NT2/D1 (cell line): ENCODE data around the gene C4B.
"Not testable (repeated sequence)": the region's sequence is repeated elsewhere in the genome, so short reads cannot be mapped to it uniquely, and the experiment has no call there.

Experiments
- DNase-seq: peaks from one replicate; pipeline ENCODE4 v3.0.0-alpha.2; 2011; ENCODE audit warnings: low read depth, low spot score
- H3K27me3 ChIP-seq: 2 replicates; pipeline ENCODE4 v1.6.0; 2011; ENCODE audit warnings: mild to moderate bottlenecking; ENCODE audit not compliant: insufficient read length, insufficient read depth
- H3K36me3 ChIP-seq: 2 replicates; pipeline ENCODE4 v1.6.1; 2011; ENCODE audit warnings: mild to moderate bottlenecking, low read length, mixed read lengths; ENCODE audit not compliant: insufficient read depth, insufficient read length
- H3K4me1 ChIP-seq: 2 replicates; pipeline ENCODE4 v1.5.1; 2011; ENCODE audit not compliant: insufficient read depth, insufficient read length
- H3K4me3 ChIP-seq: 2 replicates; pipeline ENCODE4 v1.5.1; 2011; ENCODE audit warnings: low read depth; ENCODE audit not compliant: insufficient read length
- H3K9ac ChIP-seq: 2 replicates; pipeline ENCODE4 v1.6.0; 2011; ENCODE audit warnings: low read depth; ENCODE audit not compliant: insufficient read length
- H3K9me3 ChIP-seq: 2 replicates; pipeline ENCODE4 v1.5.1; 2011; ENCODE audit warnings: mild to moderate bottlenecking, low read length; ENCODE audit not compliant: insufficient read depth

The C4B gene

DNA sequence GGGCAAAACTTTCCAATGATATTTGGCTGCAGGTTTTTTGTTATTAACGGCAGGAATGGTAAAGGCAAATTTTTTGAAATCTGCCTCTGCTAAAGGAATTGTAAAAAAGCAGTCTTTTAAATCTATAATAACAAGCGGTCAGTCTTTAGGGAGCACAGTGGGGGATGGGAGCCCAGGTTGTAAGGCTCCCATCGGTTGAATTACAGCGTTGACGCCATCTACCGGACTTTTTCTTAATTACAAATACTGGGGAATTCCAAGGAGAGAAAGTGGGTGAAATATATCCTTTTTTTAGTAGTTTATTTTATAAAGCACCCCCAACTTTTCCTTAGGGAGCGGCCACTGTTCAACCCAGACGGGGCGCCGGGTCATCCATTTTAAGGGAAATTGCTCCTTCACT lies 7.5 kb downstream of the C4B start:
- DNase-seq, H3K27me3 ChIP-seq, H3K9me3 ChIP-seq, H3K9ac ChIP-seq, H3K4me1 ChIP-seq, H3K36me3 ChIP-seq, H3K4me3 ChIP-seq: not testable (repeated sequence)

DNA sequence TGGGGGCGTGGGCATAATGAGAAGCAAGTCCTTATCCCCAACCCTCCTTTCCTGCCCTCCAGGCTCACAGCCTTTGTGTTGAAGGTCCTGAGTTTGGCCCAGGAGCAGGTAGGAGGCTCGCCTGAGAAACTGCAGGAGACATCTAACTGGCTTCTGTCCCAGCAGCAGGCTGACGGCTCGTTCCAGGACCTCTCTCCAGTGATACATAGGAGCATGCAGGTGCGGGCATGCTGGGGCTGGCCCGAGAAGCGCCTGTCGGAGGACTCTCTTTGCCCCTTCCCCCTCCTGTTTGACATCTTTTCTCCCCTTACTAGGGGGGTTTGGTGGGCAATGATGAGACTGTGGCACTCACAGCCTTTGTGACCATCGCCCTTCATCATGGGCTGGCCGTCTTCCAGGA lies 14.0 kb downstream of the C4B start:
- H3K9ac ChIP-seq, H3K9me3 ChIP-seq, H3K4me1 ChIP-seq, DNase-seq, H3K27me3 ChIP-seq, H3K36me3 ChIP-seq, H3K4me3 ChIP-seq: not testable (repeated sequence)

DNA sequence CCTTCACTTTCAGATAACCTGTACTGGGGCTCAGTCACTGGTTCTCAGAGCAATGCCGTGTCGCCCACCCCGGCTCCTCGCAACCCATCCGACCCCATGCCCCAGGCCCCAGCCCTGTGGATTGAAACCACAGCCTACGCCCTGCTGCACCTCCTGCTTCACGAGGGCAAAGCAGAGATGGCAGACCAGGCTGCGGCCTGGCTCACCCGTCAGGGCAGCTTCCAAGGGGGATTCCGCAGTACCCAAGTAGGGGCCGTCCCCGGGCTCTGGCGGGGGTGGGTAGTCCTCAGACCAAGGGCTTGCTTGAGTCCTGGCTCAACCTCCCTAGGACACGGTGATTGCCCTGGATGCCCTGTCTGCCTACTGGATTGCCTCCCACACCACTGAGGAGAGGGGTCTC lies 15.0 kb downstream of the C4B start:
- not testable (repeated sequence) for H3K27me3 ChIP-seq, H3K36me3 ChIP-seq, DNase-seq, H3K9me3 ChIP-seq, H3K9ac ChIP-seq, H3K4me3 ChIP-seq, H3K4me1 ChIP-seq

DNA sequence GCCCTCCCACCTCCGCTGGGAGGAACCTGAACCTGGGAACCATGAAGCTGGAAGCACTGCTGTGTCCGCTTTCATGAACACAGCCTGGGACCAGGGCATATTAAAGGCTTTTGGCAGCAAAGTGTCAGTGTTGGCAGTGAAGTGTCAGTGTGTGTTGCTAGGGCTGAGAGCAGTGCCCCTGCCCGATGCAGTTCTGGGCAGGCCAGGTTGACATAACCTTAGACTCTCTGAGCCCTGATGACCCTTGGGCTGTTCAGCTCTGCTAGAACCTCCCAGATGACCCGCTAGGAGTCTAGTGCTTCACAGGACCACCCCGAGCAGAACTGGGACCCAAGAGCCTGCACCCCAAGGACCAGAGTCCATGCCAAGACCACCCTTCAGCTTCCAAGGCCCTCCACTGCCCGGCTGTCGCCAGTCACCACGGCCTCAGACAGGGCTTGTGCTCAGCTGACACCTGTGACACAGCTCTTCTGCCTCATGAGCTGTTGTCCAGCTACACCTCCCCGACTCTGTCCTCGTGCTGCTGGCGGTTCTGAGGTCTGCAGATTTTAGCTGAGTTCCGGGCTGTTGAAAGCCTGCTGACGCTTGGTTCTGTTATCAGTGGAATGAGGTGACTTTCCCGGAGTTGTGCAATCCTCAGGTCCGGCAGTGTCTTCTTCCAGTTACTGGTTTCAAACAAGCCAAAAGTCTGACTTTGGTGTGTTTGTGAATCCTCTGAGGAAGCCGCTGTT lies 20.9 kb downstream of the C4B start:
- H3K9ac ChIP-seq, DNase-seq, H3K4me3 ChIP-seq, H3K4me1 ChIP-seq, H3K36me3 ChIP-seq, H3K27me3 ChIP-seq, H3K9me3 ChIP-seq: not testable (repeated sequence)

DNA sequence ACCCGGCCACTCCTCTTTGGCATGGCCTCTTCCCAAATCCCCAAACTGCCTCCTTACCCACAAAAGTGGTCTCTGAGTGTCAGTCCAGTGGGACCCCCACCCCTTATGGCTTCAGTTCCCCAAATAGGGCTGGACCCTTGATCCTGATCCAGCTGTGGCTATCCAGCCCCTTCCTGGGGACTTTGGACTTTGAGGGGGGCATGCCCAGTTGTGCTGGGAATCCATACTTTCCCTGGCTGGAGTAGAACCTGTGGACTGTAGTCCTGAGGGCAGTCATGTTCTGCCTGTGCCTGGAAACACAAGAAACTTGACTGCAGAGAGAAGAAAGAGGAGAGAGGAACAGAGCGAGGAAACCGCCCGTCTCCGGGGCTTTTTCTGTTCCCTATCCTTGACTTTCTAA lies 22.5 kb downstream of the C4B start:
- H3K4me1 ChIP-seq, H3K9me3 ChIP-seq, H3K4me3 ChIP-seq, H3K27me3 ChIP-seq, H3K36me3 ChIP-seq, H3K9ac ChIP-seq, DNase-seq: not testable (repeated sequence)

DNA sequence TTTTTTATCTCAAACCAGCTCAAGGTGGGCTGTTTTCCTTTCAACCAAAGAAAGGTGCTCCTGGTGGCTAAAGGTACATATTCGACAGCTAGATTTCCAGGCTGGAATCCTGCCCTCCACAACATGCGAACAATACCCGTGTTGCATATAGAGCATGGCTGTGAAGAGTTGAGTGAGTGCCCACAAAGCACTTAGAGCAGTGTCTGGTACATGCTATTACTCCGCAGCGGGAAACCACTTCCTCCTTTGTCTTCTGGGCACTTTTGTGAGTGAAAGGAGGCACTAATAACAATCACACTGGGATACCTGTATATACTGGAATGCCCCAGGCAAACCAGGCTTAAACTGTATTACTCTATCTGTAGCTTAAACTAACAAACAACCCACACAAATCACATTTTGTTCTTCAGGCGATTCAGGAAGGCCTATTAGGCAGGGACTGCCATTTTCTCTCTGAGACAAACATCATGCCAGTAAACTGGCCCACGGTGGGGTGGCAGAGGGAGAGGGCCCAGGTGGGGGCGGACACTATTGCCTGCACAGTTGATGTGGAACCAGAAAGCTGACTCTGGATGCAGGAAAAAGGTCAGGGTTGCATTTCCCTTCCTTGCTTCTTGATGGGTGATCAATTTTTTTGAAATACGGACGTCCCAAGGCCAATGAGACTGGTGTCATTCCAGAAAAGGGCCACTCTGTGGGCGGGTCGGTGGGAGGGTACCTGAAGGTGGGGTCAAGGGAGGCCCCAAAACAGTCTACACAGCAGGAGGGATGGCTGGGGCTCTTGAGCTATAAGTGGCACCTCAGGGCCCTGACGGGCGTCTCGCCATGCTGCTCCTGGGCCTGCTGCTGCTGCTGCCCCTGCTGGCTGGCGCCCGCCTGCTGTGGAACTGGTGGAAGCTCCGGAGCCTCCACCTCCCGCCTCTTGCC lies 23.3 kb downstream of the C4B start, which contains the start of gene CYP21A2:
Gene CYP21A2 (plus strand): TSS at position 818 of the 927 bp plus-strand sequence. CDS start 8 bp downstream, at position 826.
- not testable (repeated sequence) for H3K9ac ChIP-seq, H3K4me3 ChIP-seq, H3K27me3 ChIP-seq, H3K4me1 ChIP-seq, H3K36me3 ChIP-seq, H3K9me3 ChIP-seq, DNase-seq

DNA sequence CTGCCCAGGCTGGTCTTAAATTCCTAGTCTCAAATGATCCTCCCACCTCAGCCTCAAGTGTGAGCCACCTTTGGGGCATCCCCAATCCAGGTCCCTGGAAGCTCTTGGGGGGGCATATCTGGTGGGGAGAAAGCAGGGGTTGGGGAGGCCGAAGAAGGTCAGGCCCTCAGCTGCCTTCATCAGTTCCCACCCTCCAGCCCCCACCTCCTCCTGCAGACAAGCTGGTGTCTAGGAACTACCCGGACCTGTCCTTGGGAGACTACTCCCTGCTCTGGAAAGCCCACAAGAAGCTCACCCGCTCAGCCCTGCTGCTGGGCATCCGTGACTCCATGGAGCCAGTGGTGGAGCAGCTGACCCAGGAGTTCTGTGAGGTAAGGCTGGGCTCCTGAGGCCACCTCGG lies 24.3 kb downstream of the C4B start:
- H3K4me3 ChIP-seq, result not testable (repeated sequence)

DNA sequence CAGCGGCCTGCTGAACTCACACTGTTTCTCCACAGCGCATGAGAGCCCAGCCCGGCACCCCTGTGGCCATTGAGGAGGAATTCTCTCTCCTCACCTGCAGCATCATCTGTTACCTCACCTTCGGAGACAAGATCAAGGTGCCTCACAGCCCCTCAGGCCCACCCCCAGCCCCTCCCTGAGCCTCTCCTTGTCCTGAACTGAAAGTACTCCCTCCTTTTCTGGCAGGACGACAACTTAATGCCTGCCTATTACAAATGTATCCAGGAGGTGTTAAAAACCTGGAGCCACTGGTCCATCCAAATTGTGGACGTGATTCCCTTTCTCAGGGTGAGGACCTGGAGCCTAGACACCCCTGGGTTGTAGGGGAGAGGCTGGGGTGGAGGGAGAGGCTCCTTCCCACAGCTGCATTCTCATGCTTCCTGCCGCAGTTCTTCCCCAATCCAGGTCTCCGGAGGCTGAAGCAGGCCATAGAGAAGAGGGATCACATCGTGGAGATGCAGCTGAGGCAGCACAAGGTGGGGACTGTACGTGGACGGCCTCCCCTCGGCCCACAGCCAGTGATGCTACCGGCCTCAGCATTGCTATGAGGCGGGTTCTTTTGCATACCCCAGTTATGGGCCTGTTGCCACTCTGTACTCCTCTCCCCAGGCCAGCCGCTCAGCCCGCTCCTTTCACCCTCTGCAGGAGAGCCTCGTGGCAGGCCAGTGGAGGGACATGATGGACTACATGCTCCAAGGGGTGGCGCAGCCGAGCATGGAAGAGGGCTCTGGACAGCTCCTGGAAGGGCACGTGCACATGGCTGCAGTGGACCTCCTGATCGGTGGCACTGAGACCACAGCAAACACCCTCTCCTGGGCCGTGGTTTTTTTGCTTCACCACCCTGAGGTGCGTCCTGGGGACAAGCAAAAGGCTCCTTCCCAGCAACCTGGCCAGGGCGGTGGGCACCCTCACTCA lies 25.0 kb downstream of the C4B start:
- not testable (repeated sequence) for H3K27me3 ChIP-seq, H3K36me3 ChIP-seq, DNase-seq, H3K9ac ChIP-seq, H3K9me3 ChIP-seq, H3K4me3 ChIP-seq, H3K4me1 ChIP-seq

More for the DNA sequence above, 24.3 kb downstream of the C4B start:
- H3K4me1 ChIP-seq, H3K27me3 ChIP-seq, DNase-seq, H3K36me3 ChIP-seq, H3K9me3 ChIP-seq, H3K9ac ChIP-seq: not testable (repeated sequence)

DNA sequence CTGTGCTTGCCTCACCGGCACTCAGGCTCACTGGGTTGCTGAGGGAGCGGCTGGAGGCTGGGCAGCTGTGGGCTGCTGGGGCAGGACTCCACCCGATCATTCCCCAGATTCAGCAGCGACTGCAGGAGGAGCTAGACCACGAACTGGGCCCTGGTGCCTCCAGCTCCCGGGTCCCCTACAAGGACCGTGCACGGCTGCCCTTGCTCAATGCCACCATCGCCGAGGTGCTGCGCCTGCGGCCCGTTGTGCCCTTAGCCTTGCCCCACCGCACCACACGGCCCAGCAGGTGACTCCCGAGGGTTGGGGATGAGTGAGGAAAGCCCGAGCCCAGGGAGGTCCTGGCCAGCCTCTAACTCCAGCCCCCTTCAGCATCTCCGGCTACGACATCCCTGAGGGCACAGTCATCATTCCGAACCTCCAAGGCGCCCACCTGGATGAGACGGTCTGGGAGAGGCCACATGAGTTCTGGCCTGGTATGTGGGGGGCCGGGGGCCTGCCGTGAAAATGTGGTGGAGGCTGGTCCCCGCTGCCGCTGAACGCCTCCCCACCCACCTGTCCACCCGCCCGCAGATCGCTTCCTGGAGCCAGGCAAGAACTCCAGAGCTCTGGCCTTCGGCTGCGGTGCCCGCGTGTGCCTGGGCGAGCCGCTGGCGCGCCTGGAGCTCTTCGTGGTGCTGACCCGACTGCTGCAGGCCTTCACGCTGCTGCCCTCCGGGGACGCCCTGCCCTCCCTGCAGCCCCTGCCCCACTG lies 25.9 kb downstream of the C4B start:
- H3K4me3 ChIP-seq, H3K36me3 ChIP-seq, H3K9me3 ChIP-seq, DNase-seq, H3K9ac ChIP-seq, H3K27me3 ChIP-seq, H3K4me1 ChIP-seq: not testable (repeated sequence)

DNA sequence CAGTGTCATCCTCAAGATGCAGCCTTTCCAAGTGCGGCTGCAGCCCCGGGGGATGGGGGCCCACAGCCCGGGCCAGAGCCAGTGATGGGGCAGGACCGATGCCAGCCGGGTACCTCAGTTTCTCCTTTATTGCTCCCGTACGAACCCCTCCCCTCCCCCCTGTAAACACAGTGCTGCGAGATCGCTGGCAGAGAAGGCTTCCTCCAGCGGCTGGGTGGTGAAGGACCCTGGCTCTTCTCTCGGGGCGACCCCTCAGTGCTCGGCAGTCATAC lies 26.4 kb downstream of the C4B start:
- not testable (repeated sequence) for H3K36me3 ChIP-seq, H3K9me3 ChIP-seq, DNase-seq, H3K4me3 ChIP-seq, H3K4me1 ChIP-seq, H3K9ac ChIP-seq, H3K27me3 ChIP-seq

DNA sequence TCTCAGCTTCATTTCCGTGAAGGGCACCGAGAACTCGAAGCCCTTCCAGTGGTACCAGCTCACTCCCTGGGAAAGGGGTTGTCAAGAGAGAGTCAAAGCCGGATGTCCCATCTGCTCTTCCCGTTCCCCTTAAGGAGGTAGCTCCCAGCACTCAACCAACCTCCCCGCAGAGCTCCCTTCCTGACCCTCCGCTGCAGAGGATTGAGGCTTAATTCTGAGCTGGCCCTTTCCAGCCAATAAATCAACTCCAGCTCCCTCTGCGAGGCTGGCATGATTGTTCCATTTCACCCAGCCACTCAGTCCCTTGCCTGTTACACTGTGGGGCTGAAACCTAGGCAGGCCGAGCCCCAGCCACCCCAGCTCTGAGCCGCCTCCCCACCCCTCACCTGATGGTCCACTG lies 26.8 kb downstream of the C4B start:
- not testable (repeated sequence) for DNase-seq, H3K4me3 ChIP-seq, H3K4me1 ChIP-seq, H3K27me3 ChIP-seq, H3K9ac ChIP-seq, H3K36me3 ChIP-seq, H3K9me3 ChIP-seq
